NCI-H460 (cell line): Measurements from ENCODE around the gene USP12. TPM values are rescaled to one million over a fixed set of nuclear protein-coding genes. Genes with fewer than 3 reads are reported as not detected.
A peak's percentile ranks its signal among the peaks of the same experiment; 100 is the strongest.
"Not testable (repeated sequence)": the region's sequence is repeated elsewhere in the genome, so short reads cannot be mapped to it uniquely, and the experiment has no call there.

Experiments
- DNase-seq: peaks from one replicate; pipeline ENCODE4 v3.0.0-alpha.2; 2016; ENCODE audit warnings: low read depth; ENCODE audit errors: extremely low read depth
- polyA plus RNA-seq: library from polyadenylated mRNA; depleted of rRNA; stranded (reverse); fragments of >200 nt; gene quantifications from 2 replicates; pipeline ENCODE4 v1.2.3, GENCODE V29; 2014; cell fraction: nucleus; rRNA removed
- total RNA-seq: library from RNA; depleted of rRNA; stranded (reverse); fragments of >200 nt; shearing (Covaris generic); gene quantifications from 2 replicates; pipeline ENCODE4 v1.2.3, GENCODE V29; 2014; rRNA removed

Gene USP12, protein sequence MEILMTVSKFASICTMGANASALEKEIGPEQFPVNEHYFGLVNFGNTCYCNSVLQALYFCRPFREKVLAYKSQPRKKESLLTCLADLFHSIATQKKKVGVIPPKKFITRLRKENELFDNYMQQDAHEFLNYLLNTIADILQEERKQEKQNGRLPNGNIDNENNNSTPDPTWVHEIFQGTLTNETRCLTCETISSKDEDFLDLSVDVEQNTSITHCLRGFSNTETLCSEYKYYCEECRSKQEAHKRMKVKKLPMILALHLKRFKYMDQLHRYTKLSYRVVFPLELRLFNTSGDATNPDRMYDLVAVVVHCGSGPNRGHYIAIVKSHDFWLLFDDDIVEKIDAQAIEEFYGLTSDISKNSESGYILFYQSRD
- 16.7 and 20.3 TPM in 2 replicates for total RNA-seq
- 7.0 and 7.4 TPM in 2 replicates for polyA plus RNA-seq

DNA sequence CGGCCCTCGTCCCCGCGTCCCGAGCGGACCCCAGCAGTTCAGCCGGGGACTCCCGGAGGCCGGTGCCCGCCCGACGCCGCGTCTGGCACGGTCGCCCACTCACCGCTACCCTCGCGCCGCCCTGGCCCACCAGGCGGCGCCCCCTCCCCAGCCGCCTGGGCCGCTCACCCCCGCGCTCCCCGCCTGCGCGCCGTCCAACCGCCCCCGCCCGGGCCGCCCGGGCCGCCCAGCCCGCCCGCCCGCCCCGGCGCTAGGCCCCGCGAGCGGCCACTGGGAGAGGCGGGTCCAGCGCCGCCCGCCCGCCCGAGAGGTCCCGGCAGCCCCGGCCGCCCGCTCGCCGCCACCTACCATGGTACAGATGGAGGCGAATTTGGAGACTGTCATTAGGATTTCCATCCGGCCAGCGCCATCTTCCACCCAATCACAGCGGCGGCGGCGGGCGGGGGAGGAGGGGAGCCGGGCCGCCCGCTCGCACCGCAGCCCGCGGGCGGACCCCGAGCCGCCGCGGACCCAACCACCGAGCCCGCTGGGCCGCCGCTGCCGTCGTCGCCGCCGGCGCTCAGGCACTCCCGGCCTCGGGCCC lies at the start of gene USP12:
TSS of gene USP12 (minus strand) at position 568 of the 583 bp plus-strand sequence. CDS start at position 396, 172 bp downstream.
- no peak for DNase-seq

DNA sequence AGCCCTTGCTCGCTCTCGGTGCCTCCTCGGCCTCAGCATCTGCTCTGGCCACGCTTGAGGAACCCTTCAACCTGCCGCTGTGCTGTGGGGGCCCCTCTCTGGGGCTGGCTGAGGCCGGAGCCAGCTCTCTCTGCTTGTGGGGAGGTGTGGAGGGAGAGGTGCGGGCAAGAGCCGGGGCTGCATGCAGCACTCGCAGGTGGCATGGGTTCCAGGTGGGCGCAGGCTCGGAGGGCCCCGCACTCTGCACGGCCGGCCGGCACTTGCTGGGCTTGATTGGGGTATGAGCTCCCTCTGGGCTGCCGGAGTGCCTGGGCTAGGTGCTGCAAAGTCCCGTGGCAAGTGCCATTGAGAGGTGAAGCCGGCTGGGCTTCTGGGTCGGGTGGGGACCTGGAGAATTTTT lies 48.0 kb upstream of the USP12 start:
- no peak for DNase-seq

DNA sequence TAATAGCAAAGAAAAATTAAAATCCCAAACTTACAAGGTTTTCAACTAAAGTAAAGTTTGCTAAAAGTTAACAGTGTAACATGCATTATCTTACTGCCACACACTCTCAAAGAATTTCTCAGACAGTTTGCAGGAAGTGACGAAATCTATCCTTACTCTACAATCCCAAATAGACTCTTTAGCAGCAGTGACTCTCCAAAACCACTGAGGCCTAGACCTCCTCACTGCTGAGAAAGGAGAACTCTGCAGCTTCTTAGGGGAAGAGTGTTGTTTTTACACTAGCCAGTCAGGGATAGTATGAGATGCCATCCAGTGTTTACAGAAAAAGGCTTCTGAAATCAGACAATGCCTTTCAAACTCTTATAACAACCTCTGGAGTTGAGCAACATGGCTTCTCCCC lies 47.2 kb upstream of the USP12 start:
- DNase-seq, result not testable (repeated sequence)

DNA sequence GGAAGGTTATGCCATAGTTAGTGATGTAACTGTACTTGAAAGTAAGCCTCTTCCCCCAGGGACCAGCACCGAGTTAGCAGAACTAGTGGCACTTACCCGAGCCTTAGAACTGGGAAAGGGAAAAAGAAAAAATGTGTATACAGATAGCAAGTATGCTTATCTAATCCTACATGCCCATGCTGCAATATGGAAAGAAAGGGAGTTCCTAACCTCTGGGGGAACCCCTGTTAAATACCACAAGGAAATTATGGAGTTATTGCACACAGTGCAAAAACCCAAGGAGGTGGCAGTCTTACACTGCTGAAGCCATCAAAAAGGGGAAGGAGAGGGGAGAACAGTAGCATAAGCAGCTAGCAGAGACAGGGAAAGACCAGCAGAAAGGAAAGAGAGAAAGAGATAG lies 46.2 kb upstream of the USP12 start:
- DNase-seq, result not testable (repeated sequence)

DNA sequence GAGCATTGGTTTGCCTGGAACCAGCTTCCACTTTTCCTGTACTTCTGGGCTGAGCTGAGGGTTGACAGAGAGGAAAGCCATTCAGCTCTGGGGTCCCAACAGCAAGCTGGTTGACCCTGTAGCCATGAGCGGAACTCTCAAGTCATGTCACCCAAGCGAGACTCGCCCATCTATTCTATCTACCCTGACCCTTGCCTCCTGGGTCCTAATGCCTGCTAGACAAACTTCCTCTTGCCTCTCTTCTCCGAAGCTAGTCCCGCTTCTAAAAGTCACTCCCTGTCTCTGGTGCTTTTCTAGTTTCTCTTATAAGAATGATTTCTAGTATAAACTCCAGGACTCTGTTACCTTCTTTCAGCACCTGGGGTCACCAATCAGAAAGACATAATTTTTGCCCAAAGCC lies 41.8 kb upstream of the USP12 start:
- not testable (repeated sequence) for DNase-seq

DNA sequence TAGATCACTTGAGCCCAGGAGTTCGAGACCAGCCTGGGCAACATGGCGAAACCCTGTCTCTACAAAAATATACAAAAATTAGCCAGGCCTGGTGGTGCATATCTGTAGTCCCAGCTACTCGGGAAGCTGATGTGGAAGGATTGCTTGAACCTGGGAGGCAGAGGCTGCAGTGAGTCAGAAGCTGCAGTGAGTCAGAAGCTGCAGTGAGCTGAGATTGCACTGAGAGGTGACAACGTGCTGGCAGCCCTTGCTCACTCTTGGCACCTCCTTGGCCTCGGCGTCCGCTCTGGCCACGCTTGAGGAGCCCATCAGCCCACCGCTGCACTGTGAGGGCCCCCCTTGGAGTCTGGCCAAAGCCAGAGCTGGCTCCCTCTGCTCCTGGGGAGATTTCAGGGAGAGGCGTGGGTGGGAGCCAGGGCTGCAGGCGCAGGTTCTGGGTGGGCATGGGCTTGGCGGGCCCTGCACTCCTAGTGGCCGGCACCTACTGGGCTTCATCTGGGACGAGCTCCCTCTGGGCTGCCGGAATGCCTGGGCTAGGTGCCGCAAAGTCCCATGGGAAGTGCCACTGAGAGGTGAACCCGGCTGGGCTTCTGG lies 40.3 kb upstream of the USP12 start:
- no peak for DNase-seq

DNA sequence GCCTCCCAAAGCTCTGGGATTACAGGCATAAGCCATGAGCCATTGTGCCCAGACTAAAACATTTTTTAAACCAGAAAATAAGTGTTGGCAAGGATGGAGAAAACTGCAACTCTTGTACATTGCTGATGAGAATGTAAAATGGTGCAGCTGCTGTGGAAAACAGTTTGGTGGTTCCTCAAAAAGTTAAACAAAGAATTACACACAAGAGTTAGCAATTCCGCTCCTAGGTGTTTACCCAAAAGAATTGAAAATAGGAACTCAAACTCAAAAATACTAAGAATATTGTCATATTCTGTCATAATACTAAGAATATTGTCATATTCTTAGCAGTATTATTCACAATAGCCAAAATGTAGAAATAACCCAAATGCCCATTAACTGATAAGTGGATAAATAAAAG lies 39.7 kb upstream of the USP12 start:
- no peak for DNase-seq

DNA sequence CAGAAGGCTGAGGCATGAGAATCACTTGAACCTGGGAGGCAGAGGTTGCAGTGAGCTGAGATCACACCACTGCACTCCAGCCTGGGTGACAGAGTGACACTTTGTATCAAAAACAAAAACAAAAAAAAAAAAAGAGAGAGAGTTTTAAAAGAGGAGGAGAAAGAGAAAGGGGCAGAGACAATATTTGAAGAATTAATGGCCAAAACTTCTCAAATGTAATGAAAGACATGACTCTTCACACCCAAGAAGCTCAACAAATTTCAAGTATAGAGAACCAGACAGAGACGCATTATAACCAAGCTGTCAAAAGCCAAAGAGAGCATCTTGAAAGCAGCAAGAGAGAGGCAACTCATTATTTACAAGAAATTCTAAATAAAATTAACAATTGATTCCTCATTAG lies 36.9 kb upstream of the USP12 start:
- no peak for DNase-seq

DNA sequence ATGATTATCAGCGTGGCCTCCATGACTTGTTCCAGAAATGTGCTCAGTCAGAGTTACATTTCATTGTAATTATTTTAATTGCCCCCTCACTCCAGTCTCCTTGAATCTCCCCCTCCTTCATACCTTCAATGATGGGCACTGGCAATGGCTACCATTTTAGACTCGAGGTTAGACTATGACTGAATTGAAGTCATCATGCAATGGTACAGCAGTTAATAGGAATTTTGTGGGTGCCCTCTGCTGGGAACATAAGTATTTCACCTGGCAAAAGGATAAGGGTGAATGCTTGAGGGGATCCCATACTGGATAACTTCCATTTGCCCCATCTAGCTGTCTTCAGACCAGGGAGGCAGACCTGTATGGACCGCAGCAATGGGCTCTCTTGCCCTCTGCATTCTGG lies 32.2 kb upstream of the USP12 start:
- no peak for DNase-seq

DNA sequence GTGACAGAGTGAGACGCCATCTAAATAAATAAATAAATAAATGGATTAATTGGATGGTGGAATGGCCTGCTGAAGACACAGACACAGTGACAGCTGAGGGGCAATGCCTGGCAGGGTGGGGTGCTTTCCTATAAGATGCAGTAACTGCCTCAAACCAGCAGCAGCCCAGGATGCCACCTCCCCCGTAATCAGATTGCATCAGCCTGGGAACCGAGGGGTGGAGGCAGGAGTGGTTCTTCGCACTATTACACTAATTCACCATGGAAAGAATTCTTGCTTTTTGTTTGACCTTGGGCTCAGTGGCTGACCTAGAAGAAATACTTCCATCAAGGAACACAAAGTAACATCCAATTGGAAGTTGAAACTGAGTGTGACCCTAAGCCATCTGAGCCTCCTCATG lies 31.6 kb upstream of the USP12 start:
- DNase-seq, result no peak

DNA sequence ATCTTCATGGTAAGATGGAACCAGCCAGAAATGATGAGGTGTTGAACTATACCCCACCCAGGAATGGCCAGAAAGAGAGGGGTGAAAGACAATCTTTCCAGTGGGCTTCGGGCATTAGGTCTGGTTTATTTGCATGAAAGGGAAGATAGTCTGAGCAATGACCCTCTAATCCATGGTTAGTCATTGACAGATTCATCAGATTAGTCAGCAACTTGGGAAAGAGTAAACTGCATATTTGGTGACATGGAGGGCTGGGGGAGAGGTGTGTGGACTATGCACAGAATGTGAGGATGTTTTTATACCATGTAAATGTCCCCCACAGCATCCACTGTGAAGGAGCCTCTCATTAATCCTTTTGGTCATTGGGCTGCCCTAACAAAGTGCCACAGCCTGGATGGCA lies 30.1 kb upstream of the USP12 start:
- no peak for DNase-seq

DNA sequence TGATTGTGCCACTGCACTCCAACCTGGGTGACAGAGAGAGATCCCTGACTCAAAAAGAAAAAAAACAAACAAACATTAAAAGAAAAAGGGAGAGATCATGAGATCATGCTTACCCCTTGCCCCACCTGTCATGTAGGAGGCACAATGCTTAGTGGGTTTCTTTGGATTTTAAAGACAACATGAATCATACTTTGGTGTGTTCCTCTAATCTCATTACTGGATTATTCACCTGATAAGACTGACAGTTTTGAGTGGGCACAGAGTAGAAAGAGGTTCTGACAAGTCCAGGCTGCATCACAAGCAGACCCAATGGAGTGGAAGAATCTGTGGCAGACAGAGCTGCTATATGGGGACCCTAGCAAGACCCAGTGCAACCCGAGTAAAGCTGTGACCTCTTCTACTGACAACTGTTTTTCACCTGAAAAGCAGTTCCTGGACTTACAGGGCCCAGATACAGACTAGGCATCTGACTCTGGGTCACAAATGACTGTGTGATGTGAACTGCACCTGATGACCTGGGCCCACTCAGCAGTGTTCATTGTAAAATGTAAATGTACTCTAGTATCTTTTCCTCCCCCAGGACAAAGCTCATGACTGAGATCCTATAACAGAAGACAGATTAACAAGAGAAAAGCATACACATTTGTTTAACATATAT lies 28.9 kb upstream of the USP12 start:
- DNase-seq, result no peak

DNA sequence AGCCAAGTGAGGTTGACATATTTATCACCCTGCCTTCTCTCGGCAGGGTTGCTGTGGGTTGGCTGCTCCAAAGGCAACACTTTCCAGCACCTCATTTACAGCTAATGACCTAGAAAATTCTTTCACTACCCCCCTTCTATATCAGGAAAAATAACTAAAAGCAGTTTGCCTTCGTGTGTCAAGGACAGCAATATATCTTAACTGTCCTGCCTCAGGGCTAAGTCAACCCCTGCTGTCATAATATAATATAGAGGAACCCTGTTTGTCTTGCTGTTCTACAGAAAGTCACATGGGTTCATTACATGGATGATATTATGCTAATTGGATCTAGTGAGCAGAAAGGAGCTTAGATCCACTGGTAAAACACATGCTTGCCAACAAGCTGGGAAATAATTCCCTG lies 28.1 kb upstream of the USP12 start:
- DNase-seq, result no peak

DNA sequence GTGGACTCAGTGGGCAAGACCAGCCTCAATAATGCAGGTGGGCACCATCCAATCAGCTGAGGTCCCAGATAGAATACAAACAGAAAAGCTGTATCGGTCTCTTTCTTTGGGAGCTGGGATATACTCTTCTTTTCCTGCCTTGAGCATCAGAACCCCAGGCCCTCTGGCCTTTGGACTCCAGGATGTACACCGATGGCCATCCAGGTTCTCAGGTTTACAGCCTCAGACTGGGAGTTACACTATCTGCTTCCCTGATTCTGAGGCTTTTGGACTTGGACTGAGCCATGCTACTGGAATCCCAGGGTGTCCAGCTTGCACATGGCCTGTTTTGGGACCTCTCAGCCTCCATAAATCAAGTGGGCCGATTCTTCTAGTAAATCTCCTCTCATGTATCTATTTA lies 27.6 kb upstream of the USP12 start:
- DNase-seq, result no peak

DNA sequence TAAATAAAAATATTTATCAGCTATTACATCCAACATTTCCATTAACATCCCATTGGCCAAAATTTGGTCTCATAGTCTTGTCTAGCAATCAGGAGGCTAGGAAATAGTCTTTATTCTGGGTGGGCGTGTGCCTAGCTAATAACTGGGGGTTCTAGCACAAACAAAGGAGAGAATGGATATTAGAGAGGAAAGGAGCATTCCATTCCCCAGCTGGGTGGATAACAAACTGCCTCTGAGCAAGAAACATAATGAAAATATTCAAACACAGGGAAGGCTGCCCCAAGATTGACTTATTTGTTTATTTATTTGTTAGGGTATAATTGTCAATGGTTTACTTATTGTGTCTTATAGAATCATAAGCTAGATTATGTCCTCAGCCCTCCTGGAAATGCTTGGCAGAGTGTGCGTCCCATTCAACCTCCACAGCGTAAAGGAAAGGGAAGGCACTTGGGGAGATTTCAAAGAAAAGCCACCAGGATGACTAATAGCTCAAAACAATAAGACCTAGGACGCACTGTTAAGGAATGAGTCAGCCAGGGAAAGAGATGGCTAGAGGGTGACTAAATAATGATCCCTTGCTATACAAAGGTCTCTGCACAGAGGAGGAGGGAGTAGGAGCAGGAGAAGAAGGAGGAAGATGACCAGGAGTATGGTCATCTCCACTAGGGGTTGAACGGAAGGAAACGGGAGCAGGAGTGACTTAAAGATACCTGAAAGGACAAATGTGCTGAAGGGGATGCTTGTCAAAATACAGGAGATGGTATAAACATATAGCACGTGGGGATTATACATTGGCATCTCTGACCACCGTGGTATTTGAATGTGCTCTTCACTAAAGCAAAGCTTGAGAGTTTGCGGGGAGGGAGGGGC lies 23.5 kb upstream of the USP12 start:
- DNase-seq, result peak; percentile 40

DNA sequence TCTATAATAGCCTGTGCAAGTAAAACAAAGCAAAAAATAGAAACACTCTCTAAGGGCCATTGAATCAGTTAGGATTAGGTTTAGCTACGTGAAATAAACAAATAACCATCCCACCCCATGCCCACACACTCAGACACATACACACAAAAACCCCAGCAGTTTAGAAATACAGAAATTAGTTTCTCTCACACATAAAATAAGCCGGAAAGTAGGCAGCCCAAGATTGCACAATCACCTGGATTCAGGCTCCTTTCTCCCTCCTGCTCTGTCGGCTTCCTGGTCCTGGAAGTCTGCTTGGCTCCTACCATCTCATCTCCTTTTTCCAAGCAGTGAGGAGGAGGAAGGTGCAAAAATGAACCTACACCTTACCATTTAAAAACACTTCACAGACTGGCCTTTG lies 22.6 kb upstream of the USP12 start:
- DNase-seq, result no peak

DNA sequence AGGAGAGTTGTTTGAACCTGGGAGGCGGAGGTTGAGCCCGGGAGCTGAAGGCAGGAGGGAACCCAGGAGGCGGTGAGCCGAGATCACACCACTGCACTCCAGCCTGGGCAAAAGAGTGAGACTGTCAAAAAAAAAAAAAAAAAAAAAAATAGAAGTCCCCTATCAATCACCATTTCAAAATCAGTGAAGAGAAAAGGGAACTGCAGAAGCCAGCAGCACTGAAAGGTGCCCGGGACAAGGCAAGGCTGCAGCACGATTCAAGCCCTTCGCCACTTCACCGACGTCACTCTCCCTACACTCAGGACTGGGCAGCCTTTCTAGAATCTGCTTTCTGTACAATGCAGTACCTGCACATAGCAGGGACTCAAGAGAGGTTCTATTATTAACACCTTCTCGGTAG lies 21.9 kb upstream of the USP12 start:
- no peak for DNase-seq

DNA sequence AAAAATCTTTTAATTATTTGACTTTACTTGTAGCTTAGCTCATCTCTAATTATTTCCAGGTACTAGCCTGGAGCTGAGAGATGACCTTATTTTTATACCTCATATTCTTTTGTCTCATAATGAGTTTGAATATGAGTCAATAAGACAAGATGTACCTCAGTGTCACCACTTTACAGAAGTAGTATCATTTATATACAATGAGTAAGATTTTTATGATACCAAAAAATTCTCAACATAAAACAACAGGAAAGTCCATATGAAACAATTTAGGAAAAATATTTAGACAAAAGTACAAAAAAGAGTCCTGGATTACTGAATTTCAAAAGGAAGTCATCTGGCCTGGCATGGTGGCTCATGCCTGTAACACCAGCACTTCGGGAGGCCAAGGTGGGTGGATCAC lies 21.4 kb upstream of the USP12 start:
- no peak for DNase-seq

DNA sequence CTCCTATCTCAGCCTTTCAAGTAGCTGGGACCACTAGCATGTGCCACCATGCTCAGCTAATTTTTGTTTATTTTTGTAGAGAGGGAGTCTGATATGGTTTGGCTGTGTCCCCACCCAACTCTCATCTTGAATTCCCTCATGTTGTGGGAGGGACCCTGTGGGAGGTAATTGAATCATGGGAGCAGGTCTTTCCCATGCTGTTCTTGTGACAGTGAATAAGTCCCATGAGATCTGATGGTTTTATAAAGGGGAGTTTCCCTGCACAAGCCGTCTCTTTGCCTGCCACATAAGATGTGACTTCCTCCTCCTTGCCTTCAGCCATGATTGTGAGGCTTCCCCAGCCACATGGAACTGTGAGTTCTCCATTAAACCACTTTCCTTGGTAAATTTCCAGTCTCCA lies 20.8 kb upstream of the USP12 start:
- DNase-seq, result not testable (repeated sequence)

DNA sequence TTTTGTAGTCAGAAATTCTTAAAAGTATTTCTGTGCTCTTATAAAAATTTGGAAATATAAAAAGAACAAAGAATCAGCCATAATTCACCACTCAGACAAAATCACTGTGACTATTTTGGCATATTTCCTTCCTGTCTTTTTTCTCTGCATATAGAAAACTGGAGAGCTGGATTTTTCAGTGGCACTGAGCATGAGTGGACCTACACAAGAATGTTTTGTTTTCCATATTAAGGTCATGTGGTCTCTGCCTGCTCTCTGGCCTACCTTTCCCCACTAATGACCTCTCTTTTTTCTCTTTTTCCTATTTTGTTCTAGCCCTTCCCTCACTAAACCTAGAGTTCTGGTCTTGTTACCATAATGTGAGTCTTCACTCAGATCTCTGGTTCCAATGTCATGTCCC lies 17.6 kb upstream of the USP12 start:
- no peak for DNase-seq

DNA sequence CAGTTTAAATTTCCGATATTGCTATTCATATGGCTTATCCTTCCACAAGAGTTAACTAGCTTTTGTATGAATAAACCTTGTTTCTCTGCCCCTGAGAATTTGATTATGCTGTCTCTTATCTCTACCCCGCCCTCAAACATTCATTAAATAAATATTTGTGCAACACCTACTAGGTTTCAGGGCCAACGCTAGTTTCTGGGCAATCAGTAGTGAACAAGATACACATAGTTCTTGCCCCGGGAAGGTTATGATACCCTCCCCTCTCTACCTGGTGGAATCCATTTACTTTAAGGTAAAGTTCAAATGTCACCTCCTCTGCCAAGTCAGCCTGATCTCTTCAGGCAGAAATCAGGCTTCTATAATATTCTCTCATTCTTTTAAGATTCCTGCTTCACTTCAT lies 16.6 kb upstream of the USP12 start:
- DNase-seq, result no peak
